Stimulated activated CD8-positive, alpha-beta memory T cell treated with anti-CD3 and anti-CD28 coated beads, Interleukin-15, amount 100 ng/mL, for 1 hour (primary cell): Measurements from ENCODE around the gene DUSP8.

Experiments
- DNase-seq: peaks from one replicate; pipeline ENCODE4 v3.0.0-alpha.2; 2020; ENCODE audit warnings: low read depth

DUSP8 gene

DNA sequence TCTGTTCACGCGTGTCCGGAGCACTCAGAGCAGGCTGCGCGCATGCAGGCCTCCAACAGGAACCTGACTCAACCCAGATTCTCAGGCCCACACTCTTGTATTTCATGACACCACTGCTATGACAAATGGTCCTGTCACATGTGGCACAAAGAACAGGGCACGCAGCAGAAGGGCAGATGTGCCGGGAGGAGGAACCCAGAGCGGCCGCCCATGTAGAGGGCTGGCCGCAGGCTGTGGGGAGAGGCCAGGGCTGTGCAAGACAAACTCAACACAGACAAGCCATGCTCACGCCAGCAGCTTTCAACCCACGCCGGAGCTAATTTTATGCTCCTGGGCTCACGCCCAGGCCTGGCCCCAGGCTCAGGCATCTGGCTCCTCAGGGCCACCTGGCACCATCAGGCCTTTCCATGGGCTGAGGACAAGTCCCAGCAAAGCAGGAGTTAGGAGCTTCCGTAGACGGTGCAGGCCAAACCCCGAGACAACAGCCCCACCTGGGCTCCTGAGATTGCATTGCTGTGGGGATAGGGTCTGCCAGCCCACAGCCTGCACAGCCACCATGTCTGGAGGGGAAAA lies 40.0 kb downstream of the DUSP8 start:
- DNase-seq = no peak

DNA sequence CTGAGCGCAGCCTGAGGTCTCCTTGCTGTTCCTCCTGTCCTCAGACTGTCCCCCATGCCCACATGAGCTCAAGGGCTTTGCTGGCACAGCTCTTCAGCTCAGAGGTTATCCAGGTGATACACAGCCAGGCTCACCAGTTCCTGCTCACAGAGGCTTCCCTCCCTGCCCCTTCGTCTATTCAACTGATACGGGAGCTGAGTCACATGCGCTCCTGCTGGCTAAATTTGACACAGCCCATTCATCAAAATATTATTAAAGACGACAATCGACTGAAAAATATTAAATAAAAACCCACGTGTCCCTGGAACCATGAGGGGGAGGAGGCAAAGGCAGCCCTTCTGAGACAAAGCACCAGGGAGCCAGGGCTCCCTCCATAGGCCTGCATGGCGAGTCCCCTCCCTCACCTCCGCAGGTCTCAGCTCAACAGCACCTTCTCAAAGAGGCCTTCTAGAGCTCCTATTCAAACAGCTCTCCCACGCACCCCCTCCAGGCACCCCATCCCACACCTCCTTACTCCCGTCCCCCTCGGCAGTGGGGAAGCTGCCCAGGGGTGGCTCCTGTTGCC lies 40.5 kb downstream of the DUSP8 start:
- no peak for DNase-seq

GRCh38 chr11:1530686-1531448 lies 41.2 kb downstream of the DUSP8 start:
- no peak for DNase-seq

- no peak for DNase-seq
Observed at GRCh38 chr11:1529774-1530173, 42.3 kb downstream of the DUSP8 start.

- no peak for DNase-seq
Observed at GRCh38 chr11:1529286-1529685, 42.8 kb downstream of the DUSP8 start.

GRCh38 chr11:1528710-1529109 lies 43.4 kb downstream of the DUSP8 start:
- DNase-seq = no peak

DNA sequence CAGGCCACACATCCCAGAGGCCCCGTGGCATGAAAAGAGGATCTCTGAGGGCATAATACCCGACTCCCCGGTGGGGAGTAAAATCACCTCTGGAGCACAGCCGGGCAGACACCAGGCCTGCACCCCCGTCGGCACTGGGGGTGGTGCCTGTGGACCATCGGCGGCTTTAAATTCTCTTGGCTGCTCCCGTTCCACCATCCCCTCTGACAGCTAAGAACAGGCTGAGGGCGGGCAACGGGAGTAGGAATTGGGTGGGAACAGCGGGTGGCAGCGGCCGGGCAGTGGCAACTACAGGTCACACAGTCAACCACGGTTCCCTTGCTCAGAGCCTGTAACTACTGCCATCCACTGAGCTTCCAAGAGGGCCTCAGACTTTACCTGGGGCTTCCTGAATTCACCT lies 45.3 kb downstream of the DUSP8 start:
- no peak for DNase-seq

DNA sequence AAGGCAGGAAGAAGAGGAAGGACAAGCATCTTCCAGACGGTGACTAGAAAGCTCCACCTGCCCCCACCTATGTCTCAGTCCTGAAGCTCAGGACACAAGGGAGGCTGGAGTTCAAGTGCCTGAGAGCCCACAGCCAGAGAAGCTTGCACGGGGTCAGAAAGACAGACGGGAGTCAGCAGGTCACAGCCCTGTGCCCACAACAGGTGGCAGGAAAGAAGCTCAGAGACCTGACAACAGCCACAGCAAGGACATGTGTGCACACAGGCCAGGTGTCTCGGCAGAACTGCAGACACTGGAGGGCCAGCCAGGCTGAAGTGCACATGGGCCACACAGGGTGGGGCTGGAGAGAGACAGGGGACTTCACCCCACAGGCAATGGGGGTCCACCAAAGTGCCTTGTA lies 48.3 kb downstream of the DUSP8 start:
- DNase-seq = no peak

GRCh38 chr11:1523077-1523476 lies 49.0 kb downstream of the DUSP8 start:
- DNase-seq = no peak

DNA sequence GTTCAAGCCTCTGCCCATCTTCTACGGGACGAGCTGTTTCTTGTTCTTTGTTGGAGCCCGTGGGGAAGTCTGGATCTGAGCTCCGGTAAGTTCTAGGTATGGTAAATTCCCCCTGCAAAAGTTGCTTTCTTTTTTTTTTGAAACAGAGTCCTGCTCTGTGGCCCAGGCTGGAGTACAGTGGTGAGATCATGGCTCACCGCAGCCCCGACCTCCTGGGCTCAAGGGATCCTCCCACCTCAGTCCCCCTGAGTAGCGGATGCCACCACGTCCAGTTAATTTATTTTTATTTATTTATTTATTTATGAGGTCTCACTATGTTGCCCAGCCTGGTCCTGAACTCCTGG lies 50.0 kb downstream of the DUSP8 start:
- no peak for DNase-seq

DNA sequence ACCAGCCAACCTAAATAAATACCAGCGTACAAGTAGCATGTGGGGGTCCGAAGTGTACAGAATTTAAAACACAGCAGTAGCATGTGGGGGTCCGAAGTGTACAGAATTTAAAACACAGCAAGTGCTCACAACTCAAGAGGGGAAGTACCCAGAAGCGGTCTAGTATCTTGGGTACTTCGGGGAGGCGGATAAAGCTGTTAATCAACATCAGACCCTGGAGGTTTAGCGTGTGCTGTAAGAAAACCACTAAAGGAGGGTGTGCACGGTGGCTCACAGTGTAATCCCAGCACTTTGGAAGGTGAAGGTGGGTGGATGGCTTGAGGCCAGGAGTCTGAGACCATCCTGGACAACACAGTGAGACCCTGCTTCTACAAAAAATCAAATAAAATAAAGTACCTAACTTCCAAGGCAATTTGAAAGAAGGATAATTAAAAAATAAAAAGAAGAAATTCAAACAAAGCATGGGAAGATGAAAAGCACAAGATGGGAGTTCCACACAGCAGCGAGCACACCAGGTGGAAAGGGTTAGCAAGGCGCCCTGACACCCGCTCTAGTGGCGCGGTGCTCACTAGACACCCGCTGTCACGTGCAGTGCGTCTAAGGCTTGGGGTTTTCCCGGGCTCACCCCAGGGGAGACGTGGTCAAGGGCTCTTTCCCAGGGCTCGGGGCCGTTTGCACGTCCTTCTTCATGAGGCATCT lies 50.5 kb downstream of the DUSP8 start:
- no peak for DNase-seq

DNA sequence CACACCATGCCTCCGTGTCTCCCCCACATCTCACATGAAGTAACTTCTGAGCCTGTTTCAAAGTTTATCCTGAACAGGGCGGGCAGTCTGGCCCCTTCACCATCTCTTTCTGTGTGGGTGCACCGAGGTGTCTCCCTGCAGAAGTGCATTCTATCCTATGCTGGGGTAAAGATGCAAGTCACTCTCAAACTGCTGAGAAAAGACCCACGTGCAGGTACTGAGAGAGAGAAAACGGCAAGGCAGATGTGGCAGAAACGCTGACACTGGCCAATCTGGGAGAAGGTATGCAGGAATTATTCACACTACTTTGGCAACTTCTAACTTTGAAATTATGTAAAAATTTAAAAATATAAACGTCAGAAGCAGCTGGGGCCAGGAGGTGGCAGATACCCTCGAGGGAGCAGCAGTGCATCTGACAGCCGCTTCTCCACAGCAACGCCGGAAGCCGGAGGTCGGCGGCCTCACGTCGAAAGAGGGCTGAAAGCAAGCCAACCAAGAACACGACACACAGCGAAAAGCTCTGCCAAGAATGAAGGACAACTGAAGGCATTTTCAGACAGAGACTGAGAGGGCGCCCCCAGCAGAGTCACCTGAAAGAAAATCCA lies 51.3 kb downstream of the DUSP8 start:
- DNase-seq = no peak

- no peak for DNase-seq
Observed at GRCh38 chr11:1520209-1520662, 51.8 kb downstream of the DUSP8 start.

DNA sequence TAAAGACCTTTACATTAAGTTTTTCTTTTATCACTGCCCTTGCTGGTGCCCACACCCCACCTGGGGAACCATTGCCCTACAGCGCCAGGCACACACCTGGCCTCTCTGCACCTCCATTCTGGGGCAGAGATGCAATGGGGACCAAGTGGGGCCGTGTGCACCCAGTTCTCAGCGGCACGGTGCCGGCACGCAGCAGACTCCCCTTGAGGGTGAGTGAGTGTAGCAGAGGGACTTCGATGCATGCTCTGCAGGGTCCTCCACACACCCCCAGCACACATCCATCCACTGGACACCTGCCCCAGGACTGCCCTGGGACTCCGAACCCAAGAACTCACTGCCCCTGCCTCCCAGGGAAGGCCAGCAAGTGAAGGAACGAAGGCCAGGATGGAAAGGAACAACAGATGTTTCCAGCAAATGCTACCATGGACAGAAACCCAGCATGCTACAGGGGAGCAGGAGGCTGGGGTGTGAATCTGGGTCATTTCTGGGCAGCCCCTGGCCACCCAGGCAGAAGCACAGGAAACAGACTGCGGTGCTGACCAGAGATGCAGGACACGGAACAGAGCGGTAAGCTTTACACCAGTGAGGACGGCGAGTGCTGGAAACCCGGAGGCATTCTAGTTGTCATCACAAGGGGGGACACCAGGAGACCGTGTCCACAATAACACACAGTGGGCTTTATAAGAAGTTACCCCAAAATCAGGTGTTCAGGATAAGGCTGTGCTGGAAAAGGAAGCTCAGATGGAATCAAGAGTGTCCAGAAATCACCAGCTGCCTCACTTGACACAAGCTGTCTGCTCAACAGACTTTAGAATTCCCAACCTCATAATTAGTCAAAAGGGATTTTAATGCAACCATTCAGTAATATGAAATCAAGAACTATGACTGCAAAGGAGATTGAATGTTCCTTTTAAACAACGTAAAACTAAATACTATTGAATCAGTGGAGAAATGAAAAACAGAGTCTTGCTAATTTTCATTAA lies 52.8 kb downstream of the DUSP8 start:
- no peak for DNase-seq

- DNase-seq = no peak
Observed at GRCh38 chr11:1518301-1518700, 53.8 kb downstream of the DUSP8 start.

DNA sequence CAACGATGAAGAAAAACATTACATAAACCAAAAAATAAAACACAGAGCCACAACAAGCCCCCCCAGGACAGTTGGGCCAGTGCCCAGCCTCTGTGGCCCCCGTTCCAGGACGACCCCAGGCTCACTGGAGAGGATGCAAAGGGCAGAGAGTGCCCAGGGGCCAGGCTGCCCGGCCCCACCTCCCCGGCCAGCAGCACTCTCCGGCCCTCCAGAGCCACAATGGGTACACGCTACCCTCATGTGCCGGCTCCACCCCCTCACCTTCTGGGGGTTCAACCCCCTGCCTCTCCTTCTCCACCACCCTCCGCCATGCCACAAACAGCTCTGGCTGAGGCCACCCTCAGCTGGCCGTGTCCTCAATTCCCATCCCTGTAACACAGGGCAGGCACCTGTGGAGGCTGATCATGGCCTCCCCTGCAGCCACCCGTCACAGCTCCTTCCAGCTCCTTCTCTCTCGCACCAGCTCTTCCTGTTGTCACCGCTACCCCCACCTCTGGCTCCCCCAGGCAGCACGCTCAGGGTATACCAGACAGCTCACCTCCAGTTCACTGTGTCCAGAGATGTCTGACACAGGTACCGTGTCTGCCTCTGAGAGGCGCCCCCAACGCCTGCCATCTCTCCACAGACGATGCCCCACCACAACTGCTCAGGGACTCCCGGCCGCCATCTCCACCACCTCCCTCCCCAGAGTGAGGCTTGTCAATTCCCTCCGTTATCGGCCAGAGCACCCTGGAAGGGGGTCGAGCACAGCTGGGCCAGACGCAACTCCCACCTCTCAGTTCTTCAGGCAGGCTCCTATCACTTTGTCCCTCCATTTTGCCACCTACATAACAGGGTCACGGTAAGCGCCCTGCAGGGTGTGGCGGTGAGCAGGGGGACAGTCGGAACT lies 54.7 kb downstream of the DUSP8 start:
- no peak for DNase-seq

DNA sequence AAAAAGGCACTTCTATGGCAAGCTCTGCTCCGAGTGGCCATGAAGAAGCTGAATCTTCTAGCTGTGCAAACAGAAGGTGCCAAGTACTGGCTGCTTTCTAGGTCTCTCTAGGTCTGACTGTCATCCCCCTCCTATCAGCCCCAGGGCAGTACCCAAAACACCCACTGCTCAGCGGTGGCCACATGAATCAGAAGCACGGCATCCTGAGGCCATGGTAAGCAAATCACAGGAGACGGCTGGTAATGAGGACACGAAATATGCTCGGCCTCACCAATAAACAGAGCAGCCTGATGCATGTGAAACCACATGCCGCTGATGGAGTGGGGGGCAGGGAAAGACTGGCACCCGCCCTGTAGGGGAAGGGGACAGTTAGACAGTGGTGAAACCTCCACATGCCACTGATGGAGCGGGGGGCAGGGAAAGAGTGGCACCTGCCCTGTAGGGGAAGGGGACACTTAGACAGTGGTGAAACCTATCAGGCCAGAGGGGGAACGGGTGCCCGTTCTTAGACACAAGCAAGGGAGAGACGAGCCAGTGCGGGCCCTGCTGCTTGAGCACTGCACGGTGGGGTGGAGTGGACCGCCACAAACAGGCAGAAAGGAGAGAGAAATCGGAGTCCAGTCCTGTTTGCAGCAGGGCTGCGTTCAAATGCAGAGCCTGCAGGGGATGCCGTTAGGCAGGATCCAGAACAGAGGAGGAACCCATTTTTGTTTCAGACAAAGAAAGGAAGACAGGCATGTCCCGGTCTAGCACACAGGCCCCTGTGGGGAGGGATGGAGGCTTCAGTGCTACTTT lies 55.6 kb downstream of the DUSP8 start:
- DNase-seq = no peak

DNA sequence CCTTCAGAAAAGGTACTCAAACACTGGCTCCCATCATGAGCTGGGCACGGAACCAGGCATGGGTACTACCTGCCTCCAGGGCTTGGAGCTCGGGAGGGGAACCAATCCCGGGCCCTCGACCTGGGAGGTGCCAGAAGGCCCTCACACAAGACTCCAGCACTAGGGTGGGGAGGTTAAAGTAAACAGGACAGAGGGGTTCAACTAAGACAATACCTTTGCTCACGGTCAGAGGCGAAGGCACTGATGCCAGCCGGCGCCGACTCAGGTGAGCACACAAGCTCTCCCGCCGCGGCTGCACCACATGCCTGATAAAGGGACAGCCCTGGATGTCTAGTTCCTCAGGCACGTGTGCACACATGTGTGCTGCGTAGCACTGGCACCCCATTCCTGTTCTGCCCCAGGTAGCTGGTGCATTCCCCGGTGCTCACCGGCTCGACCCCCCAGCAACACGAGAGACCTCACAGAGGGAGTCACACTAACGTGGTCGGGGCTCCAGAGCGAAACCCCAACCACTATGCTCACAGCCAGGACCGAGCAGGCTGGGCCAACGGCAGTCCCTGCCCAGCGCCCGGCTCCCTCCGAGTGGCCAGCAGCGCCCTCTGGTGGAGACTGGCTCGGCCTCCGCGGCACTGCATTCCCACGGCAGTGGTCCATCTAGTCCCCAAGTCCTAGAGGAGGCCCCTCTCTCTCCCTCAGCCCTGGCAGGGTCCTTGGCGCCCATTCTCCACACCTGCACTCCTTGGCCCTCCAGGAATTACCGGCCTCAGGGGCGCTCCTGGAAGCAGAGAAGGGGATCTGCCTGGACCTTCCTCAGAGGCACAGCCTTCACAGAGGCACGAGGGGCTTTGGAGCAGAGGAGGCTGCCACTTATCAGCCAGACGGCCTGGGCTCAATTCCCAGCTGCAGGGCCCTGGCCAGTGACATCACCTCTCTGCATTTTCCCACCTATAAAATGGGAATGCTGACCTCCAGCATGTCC lies 56.7 kb downstream of the DUSP8 start:
- peak; percentile 55 for DNase-seq
